Mammary epithelial cell (primary cell): Measurements from ENCODE around the gene RAPH1.

Source experiments
- CTCF ChIP-seq, 2 donors: IDR thresholded peaks in 1 of 2; conservative IDR thresholded peaks in 1 of 2; 2 replicates each; pipeline ENCODE4 v1.5.1; 2011 to 2012; ENCODE audit warnings: inconsistent platforms in 2 of 2, low read length in 2 of 2, mild to moderate bottlenecking in 2 of 2, control low read depth in 1 of 2, low read depth in 1 of 2; ENCODE audit not compliant: insufficient read depth in 1 of 2; ENCODE audit errors: extremely low read depth in 1 of 2
- EZH2 ChIP-seq: IDR thresholded peaks from 2 replicates; pipeline ENCODE4 v1.6.1; 2012; ENCODE audit warnings: low read length, inconsistent platforms, borderline replicate concordance

- TF ChIP-seq EZH2 (no peak), CTCF (conservative IDR thresholded peaks at IDR 0.05 in 1 of 2, IDR thresholded peaks at IDR 0.05 in 1 of 2; ENCODE audit: extremely low read depth in 1 of 2, insufficient read depth in 1 of 2, low read depth in 1 of 2, low read length in 2 of 2) (no peak)
These were observed 121.3 kb downstream of the RAPH1 start for GRCh38 chr2:203413796-203414195.
